Measurements from ENCODE around the gene WASL. TPM values are rescaled to one million over a fixed set of nuclear protein-coding genes. Genes with fewer than 3 reads are reported as not detected.

Gene WASL
- total RNA-seq, 1 donor from 2014 or later: 30.4 TPM

DNA sequence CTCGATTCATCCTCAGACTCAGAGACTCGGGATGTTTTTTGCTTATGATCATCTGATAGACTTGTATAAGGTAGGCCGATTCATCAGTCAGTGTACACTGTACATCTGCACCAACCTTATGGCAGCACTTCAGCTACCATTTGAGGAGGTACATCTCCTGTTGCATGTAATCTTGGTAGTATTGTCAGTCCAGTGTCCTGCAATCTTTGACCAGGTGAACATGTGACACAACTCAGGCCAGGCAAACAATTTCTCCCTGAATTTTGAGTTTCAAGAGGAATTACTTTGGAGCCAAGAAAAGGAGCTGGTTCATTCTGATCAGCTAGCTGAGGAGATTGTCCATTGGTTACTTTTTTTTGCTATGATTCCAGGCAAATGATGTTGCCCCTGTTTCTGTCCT lies 19.7 kb upstream of the WASL start:
- DNase-seq (ENCODE audit: low read depth, low spot score): no peak
- Mint-ChIP-seq H3K4me3 (no peak overlapping the region), H3K27me3 (ENCODE audit: low read depth) (no peaks in the 10 kb centered on the region)

DNA sequence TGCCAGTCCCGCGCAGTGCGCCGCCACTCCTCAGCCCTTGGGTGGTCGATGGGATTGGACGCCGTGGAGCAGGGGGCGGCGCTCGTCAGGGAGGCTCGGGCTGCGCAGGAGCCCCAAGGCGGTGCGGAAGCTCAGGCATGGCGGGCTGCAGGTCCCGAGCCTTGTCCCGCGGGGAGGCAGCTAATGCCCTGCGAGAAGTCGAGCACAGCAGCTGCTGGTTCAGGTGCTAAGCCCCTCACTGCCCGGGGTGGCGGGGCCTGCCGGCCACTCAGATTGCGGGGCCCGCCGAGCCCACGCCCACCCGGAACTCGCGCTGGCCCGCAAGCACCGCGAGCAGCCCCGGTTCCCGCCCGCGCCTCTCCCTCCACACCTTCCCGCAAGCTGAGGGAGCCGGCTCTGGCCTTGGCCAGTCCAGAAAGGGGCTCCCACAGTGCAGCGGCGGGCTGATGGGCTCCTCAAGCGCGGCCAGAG lies 14.4 kb upstream of the WASL start:
- no peaks in the 10 kb centered on the region for H3K27me3 Mint-ChIP-seq (ENCODE audit: low read depth)
- no peak overlapping the region for H3K27ac Mint-ChIP-seq (ENCODE audit: unreplicated experiment)
- TF ChIP-seq CTCF (conservative IDR thresholded peaks at IDR 0.05): no peak
- no peaks in the 10 kb centered on the region for H3K4me1 Mint-ChIP-seq
- H3K9me3 Mint-ChIP-seq: peaks cover 9% of the 10 kb centered on the region
- H3K4me3 Mint-ChIP-seq: no peak overlapping the region
- H3K36me3 Mint-ChIP-seq (ENCODE audit: low read depth): peaks cover 6% of the 10 kb centered on the region
- DNase-seq (ENCODE audit: low read depth, low spot score): no peak

More for the DNA sequence above, 19.7 kb upstream of the WASL start:
- Mint-ChIP-seq H3K9me3 (peaks cover 4% of the 10 kb centered on the region), H3K4me1 (peaks cover 24% of the 10 kb centered on the region), H3K36me3 (ENCODE audit: low read depth) (peaks cover 5% of the 10 kb centered on the region), H3K27ac (ENCODE audit: unreplicated experiment) (no peak overlapping the region)
- TF ChIP-seq CTCF (conservative IDR thresholded peaks at IDR 0.05): no peak

- H3K4me3 Mint-ChIP-seq: no peak overlapping the region
Measured at GRCh38 chr7:123761729-123762128, 12.9 kb upstream of the WASL start.

GRCh38 chr7:123757095-123757494 lies 8.3 kb upstream of the WASL start:
- Mint-ChIP-seq H3K9me3 (peaks cover 2% of the 10 kb centered on the region), H3K4me3 (no peak overlapping the region), H3K27me3 (ENCODE audit: low read depth) (no peaks in the 10 kb centered on the region), H3K4me1 (peaks cover 9% of the 10 kb centered on the region), H3K27ac (ENCODE audit: unreplicated experiment) (no peak overlapping the region), H3K36me3 (ENCODE audit: low read depth) (no peaks in the 10 kb centered on the region)
- DNase-seq (ENCODE audit: low read depth, low spot score): no peak
- no peak for TF ChIP-seq CTCF (conservative IDR thresholded peaks at IDR 0.05)

More at GRCh38 chr7:123761729-123762128, 12.9 kb upstream of the WASL start:
- H3K36me3 Mint-ChIP-seq (ENCODE audit: low read depth): peaks cover 6% of the 10 kb centered on the region
- no peak for DNase-seq (ENCODE audit: low read depth, low spot score)
- H3K4me1 Mint-ChIP-seq: no peaks in the 10 kb centered on the region
- no peaks in the 10 kb centered on the region for H3K27me3 Mint-ChIP-seq (ENCODE audit: low read depth)
- TF ChIP-seq CTCF (conservative IDR thresholded peaks at IDR 0.05): no peak
- peaks cover 9% of the 10 kb centered on the region for H3K9me3 Mint-ChIP-seq
- no peak overlapping the region for H3K27ac Mint-ChIP-seq (ENCODE audit: unreplicated experiment)

- H3K27ac Mint-ChIP-seq (ENCODE audit: unreplicated experiment): no peak overlapping the region
- DNase-seq (ENCODE audit: low read depth, low spot score): no peak
- H3K27me3 Mint-ChIP-seq (ENCODE audit: low read depth): no peaks in the 10 kb centered on the region
- no peak for TF ChIP-seq CTCF (conservative IDR thresholded peaks at IDR 0.05)
- no peak overlapping the region for H3K4me3 Mint-ChIP-seq
- H3K36me3 Mint-ChIP-seq (ENCODE audit: low read depth): no peaks in the 10 kb centered on the region
- H3K9me3 Mint-ChIP-seq: no peaks in the 10 kb centered on the region
- peaks cover 22% of the 10 kb centered on the region for H3K4me1 Mint-ChIP-seq
Measured at GRCh38 chr7:123755338-123755737, 6.5 kb upstream of the WASL start.
